ENCODE data around the gene NLRP4.

- TF ChIP-seq CTCF (IDR thresholded peaks at IDR 0.05) (no peak), EP300 (IDR thresholded peaks at IDR 0.05) (no peak)
Observed at GRCh38 chr19:55838251-55838650, 1.9 kb downstream of the NLRP4 start.

All from ovary (tissue), 3 donors.